GM12801 (cell line): ENCODE measurements around the gene SCD.

Source experiments
- CTCF ChIP-seq: IDR thresholded peaks from one replicate; pipeline ENCODE4 v1.5.1; 2011; ENCODE audit warnings: control low read depth; ENCODE audit not compliant: insufficient read length; ENCODE audit errors: extremely low read depth

Gene SCD

GRCh38 chr10:100357059-100357858, 10.2 kb downstream of the SCD start:
- TF ChIP-seq CTCF: no peak

GRCh38 chr10:100359030-100359432, 12.0 kb downstream of the SCD start:
- TF ChIP-seq CTCF: no peak

- TF ChIP-seq CTCF: no peak
These were observed 12.6 kb downstream of the SCD start for GRCh38 chr10:100359529-100360150.

- no peak for TF ChIP-seq CTCF
These were observed 13.2 kb downstream of the SCD start for GRCh38 chr10:100360234-100360633.

GRCh38 chr10:100362570-100363496, 15.8 kb downstream of the SCD start:
- TF ChIP-seq CTCF: no peak

GRCh38 chr10:100364175-100364574, 17.1 kb downstream of the SCD start:
- TF ChIP-seq CTCF: no peak

- no peak for TF ChIP-seq CTCF
These were observed 17.8 kb downstream of the SCD start for GRCh38 chr10:100364735-100365391.
